Mucosa of gallbladder (tissue), 1 donor: ENCODE results near the gene P3R3URF. TPM values are rescaled to one million over a fixed set of nuclear protein-coding genes. Genes with fewer than 3 reads are reported as not detected.
A peak's percentile ranks its signal among the peaks of the same experiment; 100 is the strongest.

Experiments used
- DNase-seq: peaks from one replicate; pipeline ENCODE4 v3.0.0-alpha.2; 2020; ENCODE audit warnings: low spot score
- total RNA-seq: library from RNA; stranded (reverse); gene quantifications from one replicate; pipeline ENCODE4 v1.2.1, GENCODE V29; 2021
- donor health status: DM: no; HTN: no; CAD: no.

Gene P3R3URF
- total RNA-seq, 1 donor from 2014 or later = not detected

DNA sequence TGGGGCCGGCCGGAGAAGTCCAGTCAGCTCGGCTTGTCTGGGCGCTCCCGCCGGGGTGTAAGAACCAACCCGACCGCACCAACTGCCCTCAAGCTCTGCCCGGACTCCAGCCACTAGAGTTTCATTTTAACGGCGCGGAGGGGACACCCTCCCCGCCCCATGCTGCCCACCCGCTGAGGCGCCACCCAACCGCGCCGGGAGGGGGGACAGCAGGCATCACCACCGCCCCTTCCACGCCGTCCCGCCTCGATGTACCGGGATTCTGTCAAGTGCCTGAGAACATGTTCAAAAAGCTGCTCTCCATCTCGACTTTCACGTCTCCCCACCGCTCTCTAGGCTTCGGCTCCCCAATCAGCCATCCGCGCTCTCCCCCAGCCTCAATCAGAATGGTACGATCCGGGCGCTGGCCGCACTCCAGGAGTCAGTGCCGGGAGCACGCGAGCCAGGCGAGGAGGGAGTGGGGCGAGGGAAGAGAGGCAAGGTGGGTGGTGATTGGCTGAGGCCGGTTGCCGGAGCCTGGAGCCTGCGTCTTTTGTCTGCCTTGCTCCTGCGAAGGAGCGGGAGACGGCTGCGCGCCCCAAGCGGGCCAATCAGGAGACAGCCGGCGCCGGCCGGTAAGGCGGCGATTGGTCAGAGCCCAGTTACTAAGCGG is 43.6 kb downstream of the P3R3URF start, which contains the start of gene PIK3R3:
Gene PIK3R3, minus strand, starts transcription at position 101 of the 652 bp plus-strand sequence. CDS start 677 bp downstream, outside the sequence.
- DNase-seq = peak; percentile 98

DNA sequence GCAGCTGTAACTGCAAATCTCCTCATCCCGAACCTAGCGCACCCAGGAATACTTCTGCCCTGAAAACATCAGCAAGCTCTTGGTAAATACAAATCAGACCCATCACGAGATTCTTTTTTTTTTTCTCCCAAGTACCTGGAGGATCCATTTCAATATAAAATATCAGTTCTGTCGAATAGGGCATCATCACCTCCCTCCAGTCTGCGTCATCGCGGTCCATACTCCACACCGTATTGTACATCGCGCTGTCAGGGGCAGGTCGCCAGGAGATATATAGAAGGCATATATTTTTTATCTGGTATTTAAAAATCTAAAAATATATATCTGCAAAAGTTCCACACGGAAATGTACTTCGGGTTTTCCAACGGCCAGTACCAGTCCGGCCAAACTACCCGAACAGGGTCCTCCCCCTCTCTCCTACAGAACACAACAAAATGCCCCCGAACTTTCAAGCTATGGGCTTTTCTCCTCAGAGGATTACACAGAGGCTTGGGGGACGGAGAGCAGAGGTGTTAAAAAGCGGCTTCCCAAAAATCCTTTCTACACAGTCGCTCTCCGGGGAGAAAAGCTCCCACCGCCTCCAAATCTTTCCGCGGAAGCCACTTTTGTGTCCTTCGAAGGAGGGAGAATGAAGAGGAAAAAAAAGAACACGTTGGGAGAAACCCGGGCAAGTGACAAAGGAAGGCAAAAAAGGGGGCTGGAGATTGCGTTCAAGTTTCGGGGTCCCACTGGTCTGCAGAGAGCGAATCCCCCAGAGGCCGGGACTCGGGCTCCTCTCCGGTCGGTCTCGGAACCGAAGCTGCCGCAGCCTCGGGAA is 44.4 kb downstream of the P3R3URF start:
- DNase-seq = peak; percentile 16

DNA sequence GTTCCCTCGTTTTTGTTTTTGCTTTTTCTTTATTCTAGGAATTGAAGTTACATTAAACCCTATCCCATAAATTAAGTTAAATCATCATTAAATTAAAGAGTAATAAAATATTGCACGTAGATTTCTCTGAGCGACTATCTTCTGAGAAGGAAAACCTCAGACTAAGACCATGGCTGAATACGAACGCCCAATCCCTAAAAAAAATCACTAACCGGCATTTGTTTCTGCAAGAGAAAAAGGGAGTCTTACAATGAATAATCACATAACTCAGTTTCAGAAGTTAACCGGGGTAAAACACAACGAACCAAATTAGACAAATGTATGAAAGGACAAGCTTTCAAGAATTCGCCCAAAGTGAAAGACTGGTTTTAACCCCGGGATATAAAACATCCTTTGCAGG is 45.2 kb downstream of the P3R3URF start:
- DNase-seq = no peak

DNA sequence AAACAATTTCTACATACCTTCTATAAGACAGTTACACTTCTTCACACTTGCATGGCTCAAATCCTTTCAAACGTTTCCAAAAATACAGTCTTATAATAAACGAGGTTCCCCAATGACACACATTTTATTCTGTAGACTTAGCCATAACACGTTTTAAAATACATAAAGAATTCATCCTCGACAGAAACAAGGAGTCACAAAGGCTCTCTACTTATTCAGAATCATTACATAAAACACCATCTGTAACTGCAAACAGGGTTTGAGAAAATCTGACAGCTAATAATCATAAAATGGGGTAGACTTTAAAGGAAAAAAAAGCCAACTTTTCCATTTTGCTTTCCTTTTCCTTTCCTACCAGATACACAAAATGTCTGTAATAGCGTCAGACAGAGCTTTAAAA is 45.7 kb downstream of the P3R3URF start:
- DNase-seq = no peak

DNA sequence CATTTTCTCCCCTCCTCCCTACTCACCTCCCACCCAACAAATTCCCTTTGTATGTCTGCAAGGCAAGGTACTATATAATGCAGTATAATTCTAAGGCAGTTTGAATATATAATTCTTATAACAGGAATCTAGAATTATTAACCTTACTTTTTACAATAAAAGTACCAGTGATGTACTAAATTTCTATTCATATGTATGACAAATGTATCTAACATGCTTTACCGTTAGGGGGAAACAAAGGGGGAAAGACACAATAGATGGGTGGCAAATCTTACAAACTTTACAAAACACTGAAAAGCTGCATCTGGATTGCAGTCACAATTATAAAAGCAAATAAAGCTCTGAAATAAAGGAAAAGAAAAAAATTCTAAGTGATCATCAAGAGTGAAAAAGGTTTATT is 46.2 kb downstream of the P3R3URF start:
- no peak for DNase-seq

DNA sequence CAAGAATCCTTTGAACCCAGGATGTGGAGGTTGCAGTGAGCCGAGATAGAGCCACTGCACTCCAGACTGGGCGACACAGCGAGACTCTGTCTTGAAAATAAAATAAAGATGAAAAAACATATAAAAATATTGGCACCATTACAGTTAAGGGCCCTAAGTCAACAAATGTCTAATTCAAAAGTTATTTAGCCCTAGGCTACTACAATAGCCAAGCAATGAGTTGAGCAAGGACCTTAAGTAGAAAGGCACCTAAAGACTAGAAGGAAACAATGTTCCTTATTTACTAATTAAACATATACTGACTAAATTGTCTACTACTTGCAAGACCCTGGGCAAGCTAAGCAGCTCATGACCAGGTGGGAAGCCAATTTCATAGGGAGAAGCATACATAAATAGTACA is 47.9 kb downstream of the P3R3URF start:
- no peak for DNase-seq

Other genes with a start within 250 kb of the P3R3URF start
- gene PIK3R3, start 43.9 kb downstream of the P3R3URF start, total RNA-seq = 22.0 TPM
- 137 TPM for gene TSPAN1, start 1.4 kb downstream of the P3R3URF start, total RNA-seq
- 83.3 TPM for gene POMGNT1, start 21.9 kb upstream of the P3R3URF start, total RNA-seq
- gene LURAP1, start 26.8 kb upstream of the P3R3URF start, total RNA-seq = 2.4 TPM
- 0.81 TPM for gene RAD54L, start 71.3 kb upstream of the P3R3URF start, total RNA-seq
- gene LRRC41, start 127.1 kb upstream of the P3R3URF start, total RNA-seq = 72.5 TPM
- gene UQCRH, start 127.2 kb upstream of the P3R3URF start, total RNA-seq = 240 TPM
- 26.3 TPM for gene NSUN4, start 164.3 kb upstream of the P3R3URF start, total RNA-seq
- 48.1 TPM for gene FAAH, start 217.8 kb upstream of the P3R3URF start, total RNA-seq